NCI-H1092 (cell line): ENCODE results near the gene SPATA3.

Experiments
- DNase-seq: peaks from one replicate; lab custom pipeline; 2025; lab: John Stamatoyannopoulos, UW

Gene SPATA3

GRCh38 chr2:231029563-231029962, 33.6 kb downstream of the SPATA3 start:
- no peak for DNase-seq

- no peak for DNase-seq
These were observed 34.8 kb downstream of the SPATA3 start for GRCh38 chr2:231030725-231031124.

GRCh38 chr2:231032575-231033140, 36.7 kb downstream of the SPATA3 start:
- no peak for DNase-seq

- DNase-seq = no peak
These were observed 37.5 kb downstream of the SPATA3 start for GRCh38 chr2:231033147-231034132.

- DNase-seq = no peak
These were observed 38.5 kb downstream of the SPATA3 start for GRCh38 chr2:231034291-231034882.

GRCh38 chr2:231036131-231036530, 40.2 kb downstream of the SPATA3 start:
- no peak for DNase-seq

- no peak for DNase-seq
These were observed 40.7 kb downstream of the SPATA3 start for GRCh38 chr2:231036578-231037106.

- DNase-seq = no peak
These were observed 41.3 kb downstream of the SPATA3 start, which contains the start of gene C2orf72 for GRCh38 chr2:231037202-231037730. C2orf72 (plus strand) TSS chr2:231037523; CDS start chr2:231037566, 43 bp downstream.

GRCh38 chr2:231037731-231038482, 42.0 kb downstream of the SPATA3 start:
- DNase-seq = no peak

GRCh38 chr2:231038483-231039293, 42.8 kb downstream of the SPATA3 start:
- DNase-seq = no peak

GRCh38 chr2:231039294-231039664, 43.4 kb downstream of the SPATA3 start:
- no peak for DNase-seq

- DNase-seq = no peak
These were observed 44.0 kb downstream of the SPATA3 start for GRCh38 chr2:231039821-231040364.

- no peak for DNase-seq
These were observed 45.3 kb downstream of the SPATA3 start for GRCh38 chr2:231041061-231041689.

- DNase-seq = no peak
These were observed 47.9 kb downstream of the SPATA3 start for GRCh38 chr2:231043796-231044195.

GRCh38 chr2:231046916-231047273, 51.0 kb downstream of the SPATA3 start:
- DNase-seq = no peak

- no peak for DNase-seq
These were observed 51.5 kb downstream of the SPATA3 start for GRCh38 chr2:231047274-231047922.

GRCh38 chr2:231047923-231048915, 52.3 kb downstream of the SPATA3 start:
- DNase-seq = no peak
